NCI-H345 (cell line): ENCODE data around the gene TEFM.
"Not testable (repeated sequence)": the region's sequence is repeated elsewhere in the genome, so short reads cannot be mapped to it uniquely, and the experiment has no call there.

ENCODE experiments used
- DNase-seq: peaks from one replicate; lab custom pipeline; 2025; lab: John Stamatoyannopoulos, UW

The TEFM gene, protein sequence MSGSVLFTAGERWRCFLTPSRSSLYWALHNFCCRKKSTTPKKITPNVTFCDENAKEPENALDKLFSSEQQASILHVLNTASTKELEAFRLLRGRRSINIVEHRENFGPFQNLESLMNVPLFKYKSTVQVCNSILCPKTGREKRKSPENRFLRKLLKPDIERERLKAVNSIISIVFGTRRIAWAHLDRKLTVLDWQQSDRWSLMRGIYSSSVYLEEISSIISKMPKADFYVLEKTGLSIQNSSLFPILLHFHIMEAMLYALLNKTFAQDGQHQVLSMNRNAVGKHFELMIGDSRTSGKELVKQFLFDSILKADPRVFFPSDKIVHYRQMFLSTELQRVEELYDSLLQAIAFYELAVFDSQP

DNA sequence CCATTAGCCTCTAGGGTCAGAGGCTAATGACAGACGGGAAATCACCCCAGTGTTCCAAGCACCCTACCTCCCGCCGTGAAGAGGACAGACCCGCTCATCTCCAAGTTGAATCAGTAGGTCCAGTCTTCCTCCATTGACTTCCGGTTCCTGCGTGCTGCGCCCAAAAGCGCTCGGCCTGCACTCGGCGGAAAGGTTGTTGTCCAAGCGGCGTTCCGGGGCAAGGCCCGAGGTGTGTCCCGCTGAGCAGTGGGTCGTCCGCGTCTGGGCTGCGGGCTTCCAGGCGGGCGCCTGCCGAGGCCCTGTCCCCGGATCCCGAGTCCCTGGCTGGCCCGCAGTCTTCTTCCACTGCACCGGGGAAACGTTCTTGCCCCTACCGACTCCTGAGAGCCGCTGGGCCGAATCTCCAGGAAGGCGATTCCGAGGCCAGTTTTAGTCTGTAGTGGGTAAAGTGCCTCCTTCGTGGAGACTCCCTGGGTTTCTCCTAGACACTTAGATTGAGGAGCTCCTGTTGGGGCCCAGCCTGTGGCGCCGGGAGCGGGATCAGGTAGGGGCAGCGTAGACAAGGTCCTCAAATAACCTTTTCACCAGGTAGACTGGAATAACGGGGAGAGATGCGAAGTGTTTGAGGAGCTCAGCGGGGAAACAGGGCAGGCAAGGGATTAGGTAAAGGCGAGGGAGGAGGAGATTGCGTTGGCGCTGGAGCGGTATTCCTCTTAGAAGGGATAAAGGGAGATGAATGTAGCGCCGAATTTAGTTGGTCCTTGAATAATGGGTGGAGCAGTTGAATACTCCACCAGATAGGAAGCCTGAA, at the start of gene TEFM:
TSS of gene TEFM (minus strand) at position 138 of the 811 bp plus-strand sequence. CDS start at position 98, 40 bp downstream.
- DNase-seq: peak; percentile 91

DNA sequence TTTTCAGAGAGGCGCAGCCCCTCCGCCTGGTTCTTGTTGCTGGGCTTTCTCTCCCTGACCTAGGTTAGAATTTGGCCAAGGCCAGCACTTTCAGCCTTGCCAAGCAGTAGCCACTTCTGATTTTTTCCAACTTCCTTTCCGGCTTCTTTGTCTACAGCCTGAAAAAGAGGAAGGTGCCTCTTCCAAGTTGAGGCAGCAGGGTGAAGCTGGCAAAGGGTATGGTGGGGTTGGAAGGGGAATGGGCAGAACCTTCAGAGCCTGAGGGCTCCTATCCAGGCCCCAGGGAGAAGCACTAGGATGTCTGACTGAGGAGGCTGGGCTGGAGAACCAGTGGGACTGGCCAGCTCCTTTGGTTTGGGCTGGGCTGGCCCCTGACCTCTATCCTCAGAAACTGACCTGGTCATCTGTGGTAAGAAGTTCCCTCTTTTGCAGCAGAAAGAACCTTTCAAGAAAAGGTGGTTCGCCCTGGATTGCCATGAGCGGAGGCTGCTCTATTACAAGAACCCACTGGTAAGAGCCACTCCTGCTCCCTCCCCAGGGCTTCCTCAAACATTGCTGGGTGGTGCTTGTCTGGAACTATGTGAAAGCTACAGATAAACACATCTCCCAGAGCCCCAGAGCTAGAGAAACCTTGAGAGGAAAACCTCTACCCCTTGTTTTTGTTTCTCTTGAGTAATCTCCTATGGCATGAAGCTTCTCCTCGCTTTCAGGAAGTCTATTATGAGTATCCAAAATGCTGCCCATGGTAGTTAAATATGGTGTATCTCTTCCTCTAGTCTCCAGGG, 48.2 kb upstream of the TEFM start:
- DNase-seq: no peak

DNA sequence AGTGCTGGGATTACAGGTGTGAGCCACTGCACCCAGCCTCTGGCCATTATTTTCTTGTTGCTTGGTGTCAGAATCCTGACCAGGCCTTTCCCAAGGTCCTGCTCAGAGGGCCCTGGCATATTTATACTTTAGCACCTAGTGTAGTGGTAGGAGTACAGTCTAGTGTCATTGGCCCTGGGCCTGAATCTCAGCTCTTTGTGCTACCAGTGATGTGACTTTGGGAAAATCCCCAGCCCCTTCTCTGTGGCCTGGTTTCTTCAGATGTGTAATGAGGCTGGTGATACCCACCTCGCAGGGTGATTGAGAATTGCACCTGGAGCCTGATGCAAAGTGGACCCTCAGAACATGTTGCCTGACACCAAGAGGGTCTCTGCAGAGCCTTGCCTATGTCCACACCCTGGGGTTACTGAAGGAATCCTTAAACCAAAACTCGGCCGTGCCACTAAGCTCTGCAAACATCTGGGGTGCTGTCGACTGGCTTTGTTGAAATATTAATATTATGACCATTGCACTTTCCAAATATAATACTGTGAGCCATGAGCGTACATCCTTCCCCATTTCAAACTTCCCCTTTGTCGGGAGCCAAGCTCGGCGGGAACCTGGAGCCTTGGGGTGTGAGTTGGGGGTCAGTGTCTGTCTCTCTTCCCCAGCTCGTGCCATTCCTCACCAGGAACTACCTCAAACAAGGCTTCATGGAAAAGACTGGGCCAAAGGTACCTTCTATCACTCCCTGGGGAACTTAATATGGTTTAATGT, 46.8 kb upstream of the TEFM start:
- no peak for DNase-seq

DNA sequence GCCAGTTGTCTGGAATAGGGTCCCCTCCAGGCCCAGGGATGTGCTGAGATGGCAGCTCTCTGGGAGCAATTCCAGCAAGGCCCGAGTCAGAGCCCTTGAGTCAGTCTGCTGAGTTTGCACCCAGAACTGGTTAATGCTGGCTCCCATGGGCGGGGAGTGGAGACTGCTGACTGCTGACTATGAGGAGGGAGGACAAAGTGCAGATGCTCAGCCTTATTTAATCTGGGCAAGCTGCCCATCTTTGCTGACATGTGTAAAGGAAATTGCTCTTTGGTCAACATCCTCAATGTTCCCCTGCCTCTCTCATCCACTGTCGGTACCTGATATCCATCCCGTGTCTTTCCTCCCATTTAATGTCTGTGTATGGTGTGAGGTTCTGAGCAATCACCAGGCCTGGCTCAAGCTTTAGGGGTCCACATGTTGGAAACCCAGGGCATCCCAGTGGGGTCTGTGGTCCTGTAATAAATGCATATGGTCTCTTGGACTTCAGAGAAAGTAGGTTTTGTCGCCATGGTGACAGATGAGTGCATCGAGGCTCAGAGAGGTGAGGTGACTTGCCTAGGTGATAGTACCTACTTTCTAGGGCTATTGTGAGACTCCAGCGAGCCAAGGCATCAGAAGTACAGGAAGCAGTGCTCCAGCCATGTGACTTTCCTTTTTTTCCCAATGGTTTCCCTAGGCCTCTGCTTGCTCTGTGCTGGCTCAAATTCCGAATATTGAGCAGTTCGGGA, 44.8 kb upstream of the TEFM start:
- DNase-seq: peak; percentile 90

DNA sequence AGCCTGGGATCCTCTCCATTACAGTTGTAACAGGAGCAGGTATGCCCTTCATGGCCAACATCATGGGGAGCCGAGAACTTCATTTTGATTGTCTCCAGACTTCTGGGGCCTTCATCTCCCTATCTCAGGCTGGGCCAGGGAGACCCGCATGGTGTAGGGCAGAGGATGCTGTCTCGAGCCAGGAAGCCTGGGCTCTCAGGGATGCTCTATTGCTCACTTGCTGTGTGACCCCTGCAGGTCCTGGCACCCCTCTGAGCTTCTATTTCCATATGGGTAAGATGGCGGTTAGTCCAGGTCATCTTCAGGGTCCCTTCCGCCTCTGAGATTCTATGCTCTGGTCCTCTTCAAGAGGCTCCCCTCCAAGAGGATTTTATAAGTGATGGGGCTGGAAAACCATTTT, 44.2 kb upstream of the TEFM start:
- DNase-seq: no peak

DNA sequence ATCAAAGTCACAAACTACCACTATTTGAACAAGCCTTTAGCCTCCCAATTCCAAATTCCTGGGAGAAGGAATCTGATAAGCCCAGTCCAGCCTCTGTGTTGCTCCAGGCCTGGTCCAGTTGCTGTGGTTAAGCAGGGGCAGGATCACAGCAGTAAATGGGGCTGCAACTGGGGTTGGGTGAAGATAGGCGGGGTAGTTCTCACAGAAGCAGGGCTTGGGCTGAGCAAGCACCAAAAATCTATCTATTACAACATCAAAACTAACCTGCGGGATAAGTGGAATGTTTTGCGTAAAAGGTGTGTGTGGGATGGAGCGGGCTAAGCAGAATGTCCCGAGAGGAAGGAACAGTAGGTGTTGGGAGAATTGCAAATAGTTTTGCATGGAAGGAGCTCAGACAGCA, 41.8 kb upstream of the TEFM start:
- DNase-seq: no peak

DNA sequence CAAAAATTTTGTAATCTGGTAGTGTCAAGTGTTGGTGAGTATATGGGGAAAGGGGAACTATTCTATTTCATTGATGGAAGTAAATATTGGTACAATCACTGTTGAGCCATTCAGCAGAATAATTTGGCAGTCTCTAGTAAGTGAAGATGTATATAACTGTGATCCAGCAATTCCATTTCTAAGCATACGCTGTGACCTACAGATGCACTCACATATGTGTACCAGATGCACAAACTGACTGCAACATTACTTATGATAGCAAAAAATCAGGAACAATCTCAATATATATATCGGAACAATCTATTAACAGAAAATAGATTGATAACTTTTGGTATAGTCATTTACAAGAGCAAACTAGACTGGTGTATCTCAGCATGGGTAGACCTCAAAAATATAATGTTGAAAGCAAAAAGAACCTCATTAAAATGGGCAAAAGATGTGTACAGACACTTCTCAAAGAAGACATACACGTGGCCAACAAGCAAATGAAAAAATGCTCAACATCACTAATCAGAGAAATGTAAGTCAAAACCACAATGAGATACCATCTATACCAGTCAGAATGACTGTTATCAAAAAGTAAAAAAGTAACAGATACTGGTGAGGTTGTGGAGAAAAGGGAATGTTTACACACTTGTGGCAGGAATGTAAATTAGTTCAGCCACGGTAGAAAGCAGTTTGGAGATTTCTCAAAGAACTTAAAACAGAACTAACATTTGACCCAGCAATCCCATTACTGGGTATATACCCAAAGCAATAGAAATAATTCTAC, 36.5 kb upstream of the TEFM start:
- DNase-seq: no peak

DNA sequence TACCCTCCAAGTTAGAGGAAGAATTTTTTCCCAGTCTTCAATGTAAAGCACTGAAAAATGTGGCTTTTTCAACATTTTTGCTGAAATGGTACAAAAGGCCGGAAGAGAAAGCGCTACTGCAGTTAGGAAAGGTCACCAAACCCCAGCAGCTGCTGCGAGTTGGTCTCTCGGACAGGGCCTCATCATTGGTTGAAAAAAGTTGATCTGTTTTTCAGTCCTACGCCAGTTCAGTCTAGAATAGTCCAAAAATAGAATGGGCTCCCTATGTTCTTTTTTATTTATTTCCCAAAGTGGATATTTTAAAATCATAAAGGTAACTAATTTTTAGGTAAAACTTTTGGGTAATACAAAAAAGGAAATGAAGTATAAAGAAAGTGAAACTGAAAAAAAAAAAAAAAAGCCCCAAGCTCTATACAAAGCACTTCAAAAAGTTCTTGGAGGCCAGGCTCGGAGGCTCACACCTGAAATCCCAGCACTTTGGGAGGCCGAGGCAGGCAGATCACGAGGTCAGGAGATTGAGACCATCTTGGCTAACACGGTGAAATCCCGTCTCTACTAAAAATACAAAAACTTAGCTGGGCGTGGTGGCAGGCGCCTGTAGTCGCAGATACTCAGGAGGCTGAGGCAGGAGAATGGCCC, 33.1 kb upstream of the TEFM start:
- no peak for DNase-seq

DNA sequence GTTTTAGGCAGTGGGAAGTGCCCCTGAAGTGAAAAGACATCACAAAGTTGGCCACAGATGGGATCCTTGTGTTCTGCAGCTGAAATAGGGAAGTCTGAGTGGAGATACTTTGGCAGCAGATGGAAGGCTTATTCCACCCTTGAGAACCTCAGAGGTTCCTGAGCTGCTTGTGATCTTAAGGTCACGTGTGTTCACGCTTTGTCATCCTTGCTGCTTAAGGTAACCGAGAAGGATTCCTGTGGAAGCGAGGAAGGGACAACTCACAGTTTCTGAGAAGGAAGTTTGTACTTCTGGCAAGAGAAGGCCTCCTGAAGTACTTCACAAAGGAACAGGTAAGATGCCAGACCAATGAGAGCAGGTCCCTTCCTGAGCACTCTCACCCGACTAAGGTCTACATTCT, 27.9 kb upstream of the TEFM start:
- no peak for DNase-seq

DNA sequence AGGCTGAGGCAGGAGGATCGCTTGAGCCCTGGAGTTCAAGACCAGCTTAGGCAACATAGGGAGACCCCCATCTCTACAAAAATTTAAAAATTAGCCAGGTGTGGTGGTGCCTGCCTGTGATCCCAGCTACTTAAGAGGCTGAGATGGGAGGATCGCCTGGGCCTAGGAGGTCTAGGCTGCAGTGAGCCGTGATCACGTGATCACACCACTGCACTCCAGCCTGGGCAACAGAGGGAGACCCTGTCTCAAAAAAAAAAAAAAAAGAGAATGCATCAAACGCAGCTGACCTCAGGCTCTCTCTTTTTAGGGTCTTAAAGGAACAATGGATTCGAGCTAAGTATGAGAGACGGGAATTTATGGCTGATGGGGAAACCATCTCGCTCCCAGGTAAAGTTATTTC, 25.5 kb upstream of the TEFM start:
- not testable (repeated sequence) for DNase-seq

DNA sequence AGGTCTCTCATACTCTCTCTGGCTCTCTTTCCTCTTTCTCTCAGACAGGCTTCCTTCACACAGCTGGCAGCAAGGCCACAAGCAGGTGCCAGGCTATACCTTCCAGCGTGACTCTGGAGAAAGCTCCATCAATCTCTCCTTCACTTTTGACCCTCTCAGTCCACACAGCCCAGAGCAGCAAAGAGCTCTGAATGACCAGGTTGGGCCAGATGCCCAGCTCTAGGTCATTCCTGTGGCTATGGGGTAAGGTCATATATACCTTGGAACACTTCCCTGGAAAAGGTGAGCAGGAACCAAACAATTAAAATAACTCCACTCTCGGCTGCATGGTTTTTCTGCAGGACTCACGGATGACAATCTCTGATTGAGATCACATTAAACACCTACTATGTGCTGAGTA, 24.5 kb upstream of the TEFM start:
- DNase-seq: no peak

DNA sequence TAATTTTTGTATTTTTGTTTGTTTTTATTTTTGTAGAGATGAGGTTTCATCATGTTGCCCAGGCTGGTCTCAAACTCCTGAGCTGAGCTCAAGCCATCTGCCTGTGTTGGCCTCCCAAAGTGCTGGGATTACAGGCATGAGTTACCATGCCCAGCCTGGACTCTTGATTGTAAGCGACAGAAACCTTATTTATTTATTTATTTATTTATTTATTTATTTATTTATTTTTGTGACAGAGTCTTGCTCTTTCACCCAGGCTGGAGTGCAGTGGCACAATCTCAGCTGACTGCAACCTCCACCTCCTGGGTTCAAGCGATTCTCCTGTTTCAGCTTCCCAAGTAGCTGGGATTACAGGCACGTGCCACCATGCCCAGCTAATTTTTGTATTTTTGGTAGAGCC, 23.8 kb upstream of the TEFM start:
- DNase-seq: not testable (repeated sequence)

DNA sequence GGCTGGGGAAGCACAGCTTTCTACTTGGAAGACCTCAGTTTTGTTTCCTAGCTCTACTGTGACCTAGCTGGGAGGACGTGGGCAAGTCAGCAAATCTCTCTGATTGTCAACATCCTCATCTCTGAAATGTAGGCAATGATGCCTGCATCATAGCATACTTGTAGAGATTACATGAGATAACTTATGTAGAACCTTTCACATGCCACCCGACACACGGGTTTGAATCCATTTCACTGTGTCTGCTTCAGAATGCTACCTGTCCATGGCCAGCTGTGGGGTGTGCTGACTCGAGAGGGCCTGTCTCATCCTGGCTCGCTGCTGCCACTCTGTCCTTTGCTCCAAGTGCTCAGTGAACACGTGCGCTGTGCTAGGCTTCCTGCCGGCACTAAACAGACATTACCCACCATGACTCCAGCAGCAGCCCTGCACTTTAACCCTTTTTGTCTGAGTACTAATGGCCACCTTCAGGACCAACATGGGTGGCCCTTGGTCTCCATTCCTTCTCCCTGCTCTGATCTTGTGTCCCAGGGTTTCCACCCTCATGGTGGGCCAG, 23.1 kb upstream of the TEFM start:
- no peak for DNase-seq

DNA sequence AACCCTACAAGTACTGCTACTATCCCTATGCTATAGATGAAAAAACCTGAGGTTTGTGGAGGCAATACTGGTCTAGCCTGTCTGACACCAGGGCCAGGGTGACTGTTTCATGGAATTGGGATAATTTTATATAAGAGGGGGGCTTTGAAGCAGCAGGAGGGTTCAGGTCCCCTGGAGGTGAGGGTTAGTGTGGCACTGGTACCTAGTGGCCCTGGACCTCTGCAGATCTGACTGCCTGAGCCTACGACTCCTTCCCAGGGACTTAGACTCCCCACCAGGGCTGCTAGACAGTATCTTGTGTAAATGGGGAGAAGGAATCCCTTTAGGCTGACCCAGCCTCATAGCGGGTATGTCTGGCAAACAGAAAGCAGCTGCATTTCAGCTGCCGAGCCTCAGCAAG, 22.5 kb upstream of the TEFM start:
- DNase-seq: no peak

DNA sequence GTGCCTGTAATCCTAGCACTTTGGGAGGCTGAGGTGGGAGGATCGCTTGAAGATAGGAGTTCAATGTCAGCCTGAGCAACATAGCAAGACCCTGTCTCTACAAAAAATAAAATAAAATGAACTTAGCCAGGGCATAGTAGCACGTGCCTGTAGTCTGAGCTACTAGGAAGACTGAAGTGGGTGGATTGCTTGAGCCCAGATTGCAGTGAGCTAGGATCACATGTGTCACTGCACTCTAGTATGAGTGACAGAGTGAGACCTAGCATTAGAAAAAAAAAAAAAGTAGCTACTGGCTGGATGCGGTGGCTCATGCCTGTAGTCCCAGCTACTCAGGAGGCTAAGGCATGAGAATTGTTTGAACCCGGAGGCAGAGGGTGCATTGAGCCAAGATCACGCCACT, 21.7 kb upstream of the TEFM start:
- DNase-seq: no peak

DNA sequence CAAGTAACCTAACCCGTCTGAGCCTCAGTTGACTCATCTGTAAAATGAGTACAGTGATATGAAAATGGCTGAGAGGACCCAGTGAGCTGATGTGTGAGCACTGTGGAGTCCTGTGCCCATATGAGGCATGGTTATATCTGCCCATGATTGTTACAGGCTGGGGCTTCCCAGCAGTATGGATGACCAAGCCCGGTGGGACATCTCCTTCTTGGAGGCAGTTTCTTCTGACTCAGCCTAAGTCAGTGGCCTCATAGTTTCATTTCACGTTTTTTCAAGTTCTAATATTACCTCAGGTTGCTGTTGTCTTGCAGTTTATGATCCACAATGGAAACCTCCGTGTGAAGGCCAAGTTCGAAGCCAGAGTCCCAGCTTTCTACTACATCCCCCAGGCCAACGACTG, 20.5 kb upstream of the TEFM start:
- DNase-seq: no peak

DNA sequence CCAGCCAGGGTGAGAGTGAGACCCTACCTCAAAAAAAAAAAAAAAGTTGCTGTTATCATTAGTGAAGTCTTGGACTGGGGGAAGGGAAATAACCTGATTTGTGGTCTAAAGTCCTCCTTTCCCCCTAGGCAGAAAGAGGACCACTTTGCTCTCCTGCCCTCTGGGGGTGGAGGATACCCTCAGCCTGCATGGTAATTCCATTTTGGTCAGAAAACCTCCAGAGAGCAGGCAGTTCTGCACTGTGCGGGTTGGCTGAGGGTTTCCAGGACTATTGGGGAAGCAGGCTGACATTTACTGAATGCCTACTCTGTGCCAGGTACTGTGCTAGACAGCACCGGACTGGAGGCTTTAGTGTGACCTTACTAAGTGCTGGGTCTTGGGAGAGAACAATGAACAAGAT, 18.3 kb upstream of the TEFM start:
- DNase-seq: no peak

DNA sequence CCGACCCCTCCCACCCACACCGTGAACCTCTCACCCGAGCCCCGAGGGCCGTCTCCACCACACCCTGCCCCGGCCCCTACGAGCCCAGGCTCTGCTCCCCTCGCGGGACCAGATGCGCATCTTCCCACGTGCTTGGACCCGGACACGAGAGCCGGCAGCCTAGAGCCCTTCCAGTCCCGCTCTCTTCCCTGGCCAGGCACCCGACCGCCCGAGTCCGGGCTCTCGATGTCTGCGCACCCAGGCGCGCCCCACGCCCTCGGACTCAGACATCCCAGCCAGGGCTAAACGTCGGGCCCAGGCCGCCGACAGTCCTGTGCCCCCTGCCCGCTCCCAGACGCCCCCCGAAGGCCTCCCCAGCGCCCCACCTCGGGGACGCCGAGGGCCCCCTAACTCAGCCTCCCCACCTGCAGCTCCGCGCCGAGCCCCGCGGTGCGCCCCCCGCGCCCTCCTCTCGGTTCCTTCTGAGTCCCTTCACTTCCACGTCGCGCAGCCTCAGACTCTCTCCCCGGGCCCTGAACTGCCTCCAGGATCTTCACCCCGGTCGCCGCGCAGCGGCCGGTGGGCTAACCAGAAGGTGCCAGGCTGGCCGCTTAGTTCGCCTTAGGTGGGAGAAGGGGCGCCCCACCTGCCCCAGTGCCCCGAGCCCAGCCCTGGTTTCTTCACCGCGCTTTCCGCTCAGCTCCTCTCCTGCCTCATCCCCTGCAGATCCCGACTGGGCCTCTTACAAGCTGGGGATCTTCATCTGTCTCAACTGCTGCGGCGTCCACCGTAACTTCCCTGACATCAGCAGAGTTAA, 16.4 kb upstream of the TEFM start:
- no peak for DNase-seq
